Spleen (tissue), 11 donors: ENCODE data around the gene PPDPF. TPM values are rescaled to one million over a fixed set of nuclear protein-coding genes. Genes with fewer than 3 reads are reported as not detected.

Experiments used
- DNase-seq: peaks from one replicate; pipeline ENCODE4 v3.0.0-alpha.2; 2020
- H3K27ac ChIP-seq, 8 donors: fragments of 200-600 bp; sonication (generic) in 7 of 8; 1 replicate in 4 of 8; 2 replicates in 4 of 8; pipeline versions ENCODE4 v1.5.0 to v1.8.0; 2016 to 2021; ENCODE audit warnings: inconsistent platforms in 4 of 8, mild to moderate bottlenecking in 4 of 8, moderate library complexity in 1 of 8
- H3K27me3 ChIP-seq, 7 donors: fragments of 200-600 bp; sonication (generic) in 6 of 7; replicated peaks in 1 of 7; 1 replicate in 4 of 7; 2 replicates in 3 of 7; pipeline versions ENCODE4 v1.5.0 to v1.8.0; 2016 to 2021; ENCODE audit warnings: inconsistent platforms in 3 of 7, mild to moderate bottlenecking in 1 of 7
- H3K36me3 ChIP-seq, 6 donors: fragments of 200-600 bp; sonication (generic) in 5 of 6; 1 replicate in 4 of 6; 2 replicates in 2 of 6; pipeline versions ENCODE4 v1.5.0 to v1.8.0; 2016 to 2021; ENCODE audit warnings: inconsistent platforms in 2 of 6
- H3K4me1 ChIP-seq, 6 donors: fragments of 200-600 bp; sonication (generic) in 5 of 6; 1 replicate in 3 of 6; 2 replicates in 3 of 6; pipeline versions ENCODE4 v1.5.0 to v1.8.0; 2016 to 2021; ENCODE audit warnings: inconsistent platforms in 3 of 6
- H3K4me3 ChIP-seq, 8 donors: fragments of 200-600 bp; sonication (generic) in 7 of 8; 1 replicate in 4 of 8; 2 replicates in 4 of 8; pipeline versions ENCODE4 v1.5.0 to v1.8.0; 2016 to 2021; ENCODE audit warnings: inconsistent platforms in 4 of 8, mild to moderate bottlenecking in 4 of 8, moderate library complexity in 2 of 8
- H3K9me3 ChIP-seq, 8 donors: fragments of 200-600 bp; sonication (generic) in 7 of 8; 1 replicate in 4 of 8; 2 replicates in 4 of 8; pipeline versions ENCODE4 v1.5.0 to v1.8.0; 2016 to 2021; ENCODE audit warnings: inconsistent platforms in 4 of 8
- CTCF ChIP-seq, 11 experiments: fragments of 200-600 bp in 7 of 11; fragments of 450-650 bp in 4 of 11; sonication (generic) in 4 of 11; IDR thresholded peaks in 8 of 11; conservative IDR thresholded peaks in 3 of 11; 1 replicate in 7 of 11; 2 replicates in 4 of 11; pipeline versions ENCODE4 v1.4.0 to v1.8.0; 2016 to 2021; ENCODE audit warnings: antibody characterized with exemption in 11 of 11, inconsistent platforms in 4 of 11, mild to moderate bottlenecking in 1 of 11
- POLR2A ChIP-seq, 3 donors: fragments of 450-650 bp; IDR thresholded peaks; one replicate each; pipeline ENCODE4 v1.5.1; 2017; ENCODE audit warnings: antibody characterized with exemption in 3 of 3, mild to moderate bottlenecking in 1 of 3
- POLR2AphosphoS5 ChIP-seq, 3 donors: sonication (generic); formaldehyde crosslinking; IDR thresholded peaks; one replicate each; pipeline ENCODE4 v1.5.1; 2017; ENCODE audit warnings: antibody characterized with exemption in 3 of 3
- WGBS, 5 donors: extraction: QIAGEN DNeasy Blood & Tissue Kit in 3 of 5; methylation state at CpG; one replicate each; pipeline versions ENCODE4 v1.1.5 to v1.1.7; 2013 to 2018; 5-methylcytosine and 5-hydroxymethylcytosine counted together
- intact Hi-C: fragments of 100-400 bp; cut with DNase I; formaldehyde crosslinking; loops from one replicate; pipeline ENCODE4 v1.15.0; 2023; ENCODE audit warnings: low total_unique reads
- polyA plus RNA-seq, 3 donors: library from polyadenylated mRNA; stranded (reverse); fragments of 200-250 nt; gene quantifications; one replicate each; pipeline ENCODE4 v1.2.1, GENCODE V29; 2013
- total RNA-seq, 7 donors: library from RNA; depleted of rRNA in 3 of 7; stranded (reverse); fragments of >200 nt in 3 of 7; fragmentation: NEBNext Ultra II Directional in 4 of 7; extraction: Animal tissue kit (Norgen Biotek cat#: 25700) in 4 of 7; gene quantifications; one replicate each; pipeline versions ENCODE4 v1.1.0 to v1.2.1, GENCODE V29; 2016 to 2021
- donor health status: healthy with polysubstance abuse.
- donor health status: DM: no; HTN: no; CAD: no; lungs with moderate emphysema.
- donor health status: DM: no; HTN: no; CAD: no.
- donor health status: Bipolar disorder and iron deficiency.
- donor health status: healthy.
- donor health status: DM: no; HTN: no; CAD: no.
- donor health status: DM: yes; HTN: yes; CAD: no.

Gene PPDPF
- total and polyA plus RNA-seq, 10 donors: 68.8 to 275 (median 124) TPM

DNA sequence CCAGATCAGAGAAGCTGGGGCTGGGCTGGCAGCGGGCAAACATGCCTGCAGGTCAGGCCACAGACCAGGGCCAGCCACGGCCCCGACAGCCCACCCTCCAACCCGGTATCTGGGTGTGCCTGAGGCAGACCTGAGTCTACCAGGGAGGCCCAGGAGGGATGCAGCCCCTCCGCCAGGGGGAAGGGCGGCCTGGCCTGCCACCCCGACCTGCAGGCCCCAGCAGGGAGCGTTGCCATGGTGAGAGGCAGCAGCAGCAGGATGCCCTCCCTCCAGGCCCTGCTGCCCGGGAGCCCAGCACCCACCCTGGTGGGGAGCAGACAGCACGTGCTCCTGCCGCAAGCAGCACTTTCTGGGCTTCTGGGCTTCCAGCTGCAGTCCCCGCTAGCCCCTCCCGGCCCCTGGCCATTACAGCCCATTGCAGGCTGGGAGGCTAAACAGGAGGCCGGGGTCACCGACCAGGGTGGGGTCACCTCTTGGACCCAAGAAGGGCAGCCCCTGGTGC lies 17.8 kb upstream of the PPDPF start:
- intact Hi-C loops: no loop called here
- Histone ChIP-seq H3K27ac (no peak overlapping the region), H3K36me3 (no peaks in the 10 kb centered on the region), H3K9me3 (peaks cover 0 to 21% (median 17%) of the 10 kb centered on the region in 8 donors), H3K4me1 (peaks cover 0 to 21% (median 19%) of the 10 kb centered on the region in 6 donors), H3K4me3 (no peak overlapping the region), H3K27me3 (peaks cover 0 to 87% (median 31%) of the 10 kb centered on the region in 7 donors)
- no peak for DNase-seq
- WGBS, 5 donors: 61 to 78% (median 71%) methylated on average over 4 to 15 of the region's 15 CpGs
- TF ChIP-seq POLR2AphosphoS5 (IDR thresholded peaks at IDR 0.05): no peak
- no peak for TF ChIP-seq CTCF (IDR thresholded peaks at IDR 0.05 in 8 of 11, conservative IDR thresholded peaks at IDR 0.05 in 3 of 11)
- TF ChIP-seq POLR2A (IDR thresholded peaks at IDR 0.05): no peak

- H3K4me1 ChIP-seq: peaks cover 0 to 13% (median 11%) of the 10 kb centered on the region in 6 donors
Observed at GRCh38 chr20:63503524-63503923, 17.0 kb upstream of the PPDPF start.

DNA sequence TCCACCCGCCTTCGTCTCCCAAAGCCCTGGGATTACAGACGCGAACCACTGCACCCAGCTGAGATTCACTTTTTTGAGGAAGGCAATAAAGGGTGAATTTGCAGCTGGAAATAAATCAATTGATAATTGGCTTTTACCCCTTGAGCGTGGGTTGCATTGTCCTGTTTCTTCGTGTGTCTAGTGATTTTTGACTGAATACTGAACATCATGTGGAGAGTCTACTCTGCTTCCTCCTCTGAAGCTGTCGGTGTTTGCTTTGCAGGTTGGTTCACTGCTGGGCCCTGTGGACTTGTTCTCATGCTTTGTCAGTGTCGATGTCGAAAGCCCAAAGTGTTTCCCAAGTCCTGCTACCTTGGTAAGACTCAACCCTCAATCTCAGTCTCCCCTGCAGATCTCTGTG lies 15.9 kb upstream of the PPDPF start:
- intact Hi-C loops: no loop called here
- peaks cover 0 to 87% (median 18%) of the 10 kb centered on the region in 7 donors for H3K27me3 ChIP-seq

More at GRCh38 chr20:63503524-63503923, 17.0 kb upstream of the PPDPF start:
- TF ChIP-seq POLR2A (IDR thresholded peaks at IDR 0.05): no peak
- no peak for TF ChIP-seq POLR2AphosphoS5 (IDR thresholded peaks at IDR 0.05)
- TF ChIP-seq CTCF (IDR thresholded peaks at IDR 0.05 in 8 of 11, conservative IDR thresholded peaks at IDR 0.05 in 3 of 11): no peak
- no peaks in the 10 kb centered on the region for H3K36me3 ChIP-seq
- peaks cover 0 to 21% (median 17%) of the 10 kb centered on the region in 8 donors for H3K9me3 ChIP-seq
- no peak overlapping the region for H3K4me3 ChIP-seq
- H3K27ac ChIP-seq: no peak overlapping the region
- peaks cover 0 to 87% (median 23%) of the 10 kb centered on the region in 7 donors for H3K27me3 ChIP-seq
- 33 to 56% (median 47%) methylated on average over 5 to 7 of the region's 7 CpGs for WGBS, 5 donors
- intact Hi-C loops: no loop called here
- DNase-seq: no peak

More for the DNA sequence above, 15.9 kb upstream of the PPDPF start:
- TF ChIP-seq POLR2AphosphoS5 (IDR thresholded peaks at IDR 0.05): no peak
- no peak for TF ChIP-seq CTCF (IDR thresholded peaks at IDR 0.05 in 8 of 11, conservative IDR thresholded peaks at IDR 0.05 in 3 of 11)
- no peak for TF ChIP-seq POLR2A (IDR thresholded peaks at IDR 0.05)
- Histone ChIP-seq H3K36me3 (no peaks in the 10 kb centered on the region), H3K4me3 (no peak overlapping the region), H3K4me1 (peaks cover 0 to 3% (median 1%) of the 10 kb centered on the region in 6 donors), H3K9me3 (peaks cover 0 to 21% (median 17%) of the 10 kb centered on the region in 8 donors), H3K27ac (no peak overlapping the region)
- WGBS, 5 donors: 88 to 95% (median 91%) methylated on average over 9 of the region's 9 CpGs
- no peak for DNase-seq
